ENCODE measurements around the gene P2RY1.

Gene P2RY1

GRCh38 chr3:152827313-152827712 is 7.6 kb upstream of the P2RY1 start:
- no peak for DNase-seq
- Histone ChIP-seq H3K36me3 (replicated peaks; ENCODE audit: insufficient read depth, low read length) (no peaks in the 10 kb centered on the region), H3K9me3 (replicated peaks; ENCODE audit: insufficient read depth, low read length) (no peaks in the 10 kb centered on the region), H3K79me2 (ENCODE audit: low read length) (no peaks in the 10 kb centered on the region), H3K27ac (ENCODE audit: low read length) (no peak overlapping the region), H3K4me2 (ENCODE audit: low read depth, low read length) (no peak overlapping the region), H3K9me2 (replicated peaks; ENCODE audit: insufficient read depth, low read length) (no peaks in the 10 kb centered on the region), H3K9ac (ENCODE audit: low read length) (no peak overlapping the region), H2AFZ (ENCODE audit: low read length) (no peak overlapping the region), H4K20me1 (ENCODE audit: insufficient read depth, low read length) (no peaks in the 10 kb centered on the region), H3F3A (ENCODE audit: insufficient read depth, low read length) (no peaks in the 10 kb centered on the region), H3K27me3 (replicated peaks; ENCODE audit: insufficient read depth, low read length) (no peaks in the 10 kb centered on the region), H3K4me3 (ENCODE audit: low read length) (no peak overlapping the region), H3K4me1 (ENCODE audit: low read length) (no peaks in the 10 kb centered on the region)
- TF ChIP-seq CTCF (IDR thresholded peaks at IDR 0.05; ENCODE audit: low read length) (no peak), EZH2phosphoT487 (IDR thresholded peaks at IDR 0.05; ENCODE audit: low read length) (no peak), EZH2 (optimal IDR thresholded peaks at IDR 0.05; ENCODE audit: low read depth, low read length) (no peak)

- TF ChIP-seq EZH2 (optimal IDR thresholded peaks at IDR 0.05; ENCODE audit: low read depth, low read length) (no peak), EZH2phosphoT487 (IDR thresholded peaks at IDR 0.05; ENCODE audit: low read length) (no peak), CTCF (IDR thresholded peaks at IDR 0.05; ENCODE audit: low read length) (no peak)
- no peak for DNase-seq
- Histone ChIP-seq H3K27me3 (replicated peaks; ENCODE audit: insufficient read depth, low read length) (no peaks in the 10 kb centered on the region), H3K27ac (ENCODE audit: low read length) (no peak overlapping the region), H3K36me3 (replicated peaks; ENCODE audit: insufficient read depth, low read length) (no peaks in the 10 kb centered on the region), H4K20me1 (ENCODE audit: insufficient read depth, low read length) (no peaks in the 10 kb centered on the region), H3K4me1 (ENCODE audit: low read length) (no peaks in the 10 kb centered on the region), H3K9ac (ENCODE audit: low read length) (no peak overlapping the region), H3K9me3 (replicated peaks; ENCODE audit: insufficient read depth, low read length) (no peaks in the 10 kb centered on the region), H3K4me2 (ENCODE audit: low read depth, low read length) (no peak overlapping the region), H3F3A (ENCODE audit: insufficient read depth, low read length) (no peaks in the 10 kb centered on the region), H3K79me2 (ENCODE audit: low read length) (no peaks in the 10 kb centered on the region), H2AFZ (ENCODE audit: low read length) (no peak overlapping the region), H3K9me2 (replicated peaks; ENCODE audit: insufficient read depth, low read length) (no peaks in the 10 kb centered on the region), H3K4me3 (ENCODE audit: low read length) (no peak overlapping the region)
Observed at GRCh38 chr3:152828075-152828840, 6.7 kb upstream of the P2RY1 start.

GRCh38 chr3:152830245-152830644 is 4.7 kb upstream of the P2RY1 start:
- 0 out of 2 replicates have a peak, but pooled peaks cover 7% of the 10 kb centered on the region for H3F3A ChIP-seq (ENCODE audit: insufficient read depth, low read length)
- H3K4me2 ChIP-seq (ENCODE audit: low read depth, low read length), result no peak overlapping the region
- H3K36me3 ChIP-seq (replicated peaks; ENCODE audit: insufficient read depth, low read length), result no peaks in the 10 kb centered on the region
- H4K20me1 ChIP-seq (ENCODE audit: insufficient read depth, low read length), result no peaks in the 10 kb centered on the region
- no peaks in the 10 kb centered on the region for H3K9me2 ChIP-seq (replicated peaks; ENCODE audit: insufficient read depth, low read length)
- H3K27ac ChIP-seq (ENCODE audit: low read length), result no peak overlapping the region
- H3K9me3 ChIP-seq (replicated peaks; ENCODE audit: insufficient read depth, low read length), result no peaks in the 10 kb centered on the region
- no peaks in the 10 kb centered on the region for H3K4me1 ChIP-seq (ENCODE audit: low read length)
- no peaks in the 10 kb centered on the region for H3K79me2 ChIP-seq (ENCODE audit: low read length)
- no peak overlapping the region for H3K9ac ChIP-seq (ENCODE audit: low read length)
- H3K27me3 ChIP-seq (replicated peaks; ENCODE audit: insufficient read depth, low read length), result no peaks in the 10 kb centered on the region
- no peak for DNase-seq
- H2AFZ ChIP-seq (ENCODE audit: low read length), result no peak overlapping the region
- no peak overlapping the region for H3K4me3 ChIP-seq (ENCODE audit: low read length)
- no peak for TF ChIP-seq CTCF (IDR thresholded peaks at IDR 0.05; ENCODE audit: low read length)
- no peak for TF ChIP-seq EZH2 (optimal IDR thresholded peaks at IDR 0.05; ENCODE audit: low read depth, low read length)
- no peak for TF ChIP-seq EZH2phosphoT487 (IDR thresholded peaks at IDR 0.05; ENCODE audit: low read length)
